Progenitor cell of endocrine pancreas (in vitro differentiated cells): Measurements from ENCODE around the gene SCNM1. TPM values are rescaled to one million over a fixed set of nuclear protein-coding genes. Genes with fewer than 3 reads are reported as not detected.

Source experiments
- DNase-seq: peaks from one replicate; pipeline ENCODE4 v3.0.0; 2021; ENCODE audit warnings: low spot score; ENCODE audit not compliant: unreplicated experiment
- H3K27ac Mint-ChIP-seq: 2 replicates; pipeline ENCODE4 v1.8.0; 2021; ENCODE audit warnings: mild to moderate bottlenecking, moderate library complexity, mixed read lengths
- H3K27me3 Mint-ChIP-seq: 2 replicates; pipeline ENCODE4 v1.8.0; 2021; ENCODE audit warnings: mixed read lengths
- H3K36me3 Mint-ChIP-seq: 2 replicates; pipeline ENCODE4 v1.8.0; 2022; ENCODE audit warnings: mixed read lengths; ENCODE audit not compliant: insufficient read depth
- H3K4me1 Mint-ChIP-seq: 2 replicates; pipeline ENCODE4 v1.8.0; 2021; ENCODE audit warnings: low read depth, mixed read lengths
- H3K4me3 Mint-ChIP-seq: 2 replicates; pipeline ENCODE4 v1.8.0; 2021; ENCODE audit warnings: low read depth, mild to moderate bottlenecking, moderate library complexity, mixed read lengths
- H3K9me3 Mint-ChIP-seq: 2 replicates; pipeline ENCODE4 v1.8.0; 2021; ENCODE audit warnings: low read depth, mixed read lengths
- total RNA-seq: library from RNA; stranded (reverse); gene quantifications from 2 replicates; pipeline ENCODE4 v1.2.1, GENCODE V29; 2021
- TF ChIP-seq, protein P1 (sequence below): fragments of 200-600 bp; sonication (generic); IDR thresholded peaks from one replicate; pipeline ENCODE4 v1.5.0; 2021; ENCODE audit warnings: antibody characterized with exemption, mild to moderate bottlenecking; ENCODE audit not compliant: unreplicated experiment

SCNM1 gene
- total RNA-seq, 1 donor from 2014 or later: 52.0 TPM

DNA sequence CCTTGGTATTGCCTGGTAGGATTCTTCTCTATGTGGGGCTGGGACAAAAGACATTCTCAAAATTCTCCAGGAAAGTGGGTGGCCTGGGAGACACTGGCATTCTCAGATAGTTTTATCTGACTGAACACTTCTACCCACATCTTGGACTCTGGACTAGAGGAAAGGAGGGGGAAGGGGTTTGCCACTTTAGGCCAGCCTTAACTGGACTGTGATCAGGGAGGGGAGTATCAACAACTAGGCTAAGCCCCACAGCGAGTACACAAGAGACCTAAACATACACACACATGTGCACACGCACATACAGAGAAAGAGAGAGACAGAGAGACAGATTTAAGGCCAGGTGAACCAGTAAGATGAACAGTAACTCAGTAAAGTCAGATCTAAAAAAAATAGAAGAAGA lies 18.3 kb upstream of the SCNM1 start:
- no peaks in the 10 kb centered on the region for H3K9me3 Mint-ChIP-seq
- TF ChIP-seq, protein P1, sequence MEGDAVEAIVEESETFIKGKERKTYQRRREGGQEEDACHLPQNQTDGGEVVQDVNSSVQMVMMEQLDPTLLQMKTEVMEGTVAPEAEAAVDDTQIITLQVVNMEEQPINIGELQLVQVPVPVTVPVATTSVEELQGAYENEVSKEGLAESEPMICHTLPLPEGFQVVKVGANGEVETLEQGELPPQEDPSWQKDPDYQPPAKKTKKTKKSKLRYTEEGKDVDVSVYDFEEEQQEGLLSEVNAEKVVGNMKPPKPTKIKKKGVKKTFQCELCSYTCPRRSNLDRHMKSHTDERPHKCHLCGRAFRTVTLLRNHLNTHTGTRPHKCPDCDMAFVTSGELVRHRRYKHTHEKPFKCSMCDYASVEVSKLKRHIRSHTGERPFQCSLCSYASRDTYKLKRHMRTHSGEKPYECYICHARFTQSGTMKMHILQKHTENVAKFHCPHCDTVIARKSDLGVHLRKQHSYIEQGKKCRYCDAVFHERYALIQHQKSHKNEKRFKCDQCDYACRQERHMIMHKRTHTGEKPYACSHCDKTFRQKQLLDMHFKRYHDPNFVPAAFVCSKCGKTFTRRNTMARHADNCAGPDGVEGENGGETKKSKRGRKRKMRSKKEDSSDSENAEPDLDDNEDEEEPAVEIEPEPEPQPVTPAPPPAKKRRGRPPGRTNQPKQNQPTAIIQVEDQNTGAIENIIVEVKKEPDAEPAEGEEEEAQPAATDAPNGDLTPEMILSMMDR: no peak
- H3K27ac Mint-ChIP-seq: no peak overlapping the region
- H3K27me3 Mint-ChIP-seq: peaks cover 19% of the 10 kb centered on the region
- peak overlapping the region; percentile 91 for H3K4me3 Mint-ChIP-seq
- no peak for DNase-seq
- H3K36me3 Mint-ChIP-seq: peaks cover 2% of the 10 kb centered on the region
- H3K4me1 Mint-ChIP-seq: peaks cover 10% of the 10 kb centered on the region

DNA sequence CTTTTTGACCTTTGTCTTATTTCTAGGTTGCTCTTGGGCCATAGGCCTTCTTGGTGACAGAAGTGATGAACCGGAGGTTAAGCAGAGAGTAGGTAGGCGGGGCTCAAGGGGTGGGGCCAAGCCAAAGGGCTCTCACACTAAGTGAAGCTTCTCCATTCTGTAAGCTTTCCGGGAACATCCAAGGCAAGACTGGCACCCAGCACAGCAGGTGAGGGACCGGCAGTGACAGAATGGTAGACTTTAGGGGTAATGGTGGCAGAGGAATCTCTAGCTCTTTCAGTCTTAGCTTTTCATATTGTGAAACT lies 9.5 kb upstream of the SCNM1 start, which contains the start of gene TNFAIP8L2:
Gene TNFAIP8L2 (plus strand): TSS at position 135 of the 305 bp plus-strand sequence. CDS start 2,049 bp downstream, outside the sequence.
- Mint-ChIP-seq H3K27ac (no peak within 1 kb of the TSS), H3K4me1 (no peaks in the 10 kb centered on the region), H3K4me3 (no peak within 1 kb of the TSS), H3K27me3 (no peaks in the 10 kb centered on the region), H3K36me3 (peaks cover 13% of the 10 kb centered on the region), H3K9me3 (no peaks in the 10 kb centered on the region)
- DNase-seq: no peak
- TF ChIP-seq, protein P1: no peak

DNA sequence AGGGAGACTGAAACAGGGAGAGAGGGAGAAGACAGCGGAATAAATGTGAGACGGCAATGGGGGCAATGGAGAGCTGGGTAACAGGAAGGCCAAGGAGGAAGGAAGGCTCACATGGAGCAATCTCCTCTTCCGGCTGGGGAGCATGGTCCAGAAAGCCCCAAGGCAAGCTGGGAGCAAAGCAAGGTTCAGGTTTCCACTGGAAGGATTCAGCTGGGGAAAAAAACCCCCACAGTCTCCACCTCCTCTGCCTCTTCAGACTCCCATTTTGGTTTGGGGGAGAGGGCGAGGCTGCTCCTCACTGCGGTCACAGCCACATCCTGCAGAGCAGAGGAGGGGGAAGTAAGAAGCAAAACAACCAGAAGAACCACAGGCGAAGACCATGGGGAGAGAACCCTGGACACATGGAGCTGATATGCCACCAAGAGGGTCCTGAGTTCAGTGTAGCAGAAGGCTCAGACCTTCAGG lies 8.8 kb upstream of the SCNM1 start:
- Mint-ChIP-seq H3K4me3 (no peak overlapping the region), H3K27me3 (no peaks in the 10 kb centered on the region), H3K36me3 (peaks cover 16% of the 10 kb centered on the region), H3K9me3 (no peaks in the 10 kb centered on the region), H3K4me1 (no peaks in the 10 kb centered on the region), H3K27ac (no peak overlapping the region)
- TF ChIP-seq, protein P1: no peak
- DNase-seq: no peak

DNA sequence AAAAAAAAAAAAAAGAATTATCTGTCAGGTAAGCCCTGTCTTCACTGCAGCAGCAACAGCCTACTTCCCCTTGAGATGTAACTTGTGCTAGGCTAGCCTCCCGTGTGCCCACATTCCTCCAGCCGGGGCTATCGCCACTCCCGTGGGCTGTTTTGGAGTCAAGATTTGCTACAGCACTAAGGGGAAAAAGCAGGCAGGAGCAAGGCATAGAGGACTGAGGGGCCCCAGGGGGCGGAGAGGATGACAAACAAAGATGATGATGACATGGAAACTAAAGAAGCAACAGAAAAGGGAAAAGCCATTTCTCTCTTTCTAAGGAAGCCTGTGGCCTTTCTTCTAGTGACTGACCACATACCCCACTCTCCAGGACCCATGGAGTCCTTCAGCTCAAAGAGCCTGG lies 7.6 kb upstream of the SCNM1 start:
- H3K36me3 Mint-ChIP-seq: peaks cover 16% of the 10 kb centered on the region
- H3K9me3 Mint-ChIP-seq: no peaks in the 10 kb centered on the region
- no peaks in the 10 kb centered on the region for H3K4me1 Mint-ChIP-seq
- DNase-seq: no peak
- H3K4me3 Mint-ChIP-seq: no peak overlapping the region
- no peak overlapping the region for H3K27ac Mint-ChIP-seq
- no peaks in the 10 kb centered on the region for H3K27me3 Mint-ChIP-seq
- TF ChIP-seq, protein P1: no peak

DNA sequence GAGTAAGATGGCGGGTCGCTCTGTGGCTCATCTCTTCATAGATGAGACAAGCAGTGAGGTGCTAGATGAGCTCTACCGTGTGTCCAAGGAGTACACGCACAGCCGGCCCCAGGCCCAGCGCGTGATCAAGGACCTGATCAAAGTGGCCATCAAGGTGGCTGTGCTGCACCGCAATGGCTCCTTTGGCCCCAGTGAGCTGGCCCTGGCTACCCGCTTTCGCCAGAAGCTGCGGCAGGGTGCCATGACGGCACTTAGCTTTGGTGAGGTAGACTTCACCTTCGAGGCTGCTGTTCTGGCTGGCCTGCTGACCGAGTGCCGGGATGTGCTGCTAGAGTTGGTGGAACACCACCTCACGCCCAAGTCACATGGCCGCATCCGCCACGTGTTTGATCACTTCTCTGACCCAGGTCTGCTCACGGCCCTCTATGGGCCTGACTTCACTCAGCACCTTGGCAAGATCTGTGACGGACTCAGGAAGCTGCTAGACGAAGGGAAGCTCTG lies 7.1 kb upstream of the SCNM1 start:
- peaks cover 16% of the 10 kb centered on the region for H3K36me3 Mint-ChIP-seq
- H3K9me3 Mint-ChIP-seq: no peaks in the 10 kb centered on the region
- H3K4me1 Mint-ChIP-seq: no peaks in the 10 kb centered on the region
- TF ChIP-seq, protein P1: no peak
- no peak overlapping the region for H3K4me3 Mint-ChIP-seq
- no peaks in the 10 kb centered on the region for H3K27me3 Mint-ChIP-seq
- DNase-seq: no peak
- H3K27ac Mint-ChIP-seq: peak overlapping the region; percentile 65
